H4 (cell line): ENCODE measurements around the gene FZD1. TPM values are rescaled to one million over a fixed set of nuclear protein-coding genes. Genes with fewer than 3 reads are reported as not detected.

Experiments
- DNase-seq: peaks from one replicate; pipeline ENCODE4 v3.0.0-alpha.2; 2015; ENCODE audit warnings: low spot score
- total RNA-seq: library from RNA; depleted of rRNA; stranded (reverse); fragments of >200 nt; shearing (Covaris generic); gene quantifications from 2 replicates; pipeline ENCODE4 v1.2.3, GENCODE V29; 2014; rRNA removed

Gene FZD1
- total RNA-seq, result 6.1 and 6.9 TPM in 2 replicates

DNA sequence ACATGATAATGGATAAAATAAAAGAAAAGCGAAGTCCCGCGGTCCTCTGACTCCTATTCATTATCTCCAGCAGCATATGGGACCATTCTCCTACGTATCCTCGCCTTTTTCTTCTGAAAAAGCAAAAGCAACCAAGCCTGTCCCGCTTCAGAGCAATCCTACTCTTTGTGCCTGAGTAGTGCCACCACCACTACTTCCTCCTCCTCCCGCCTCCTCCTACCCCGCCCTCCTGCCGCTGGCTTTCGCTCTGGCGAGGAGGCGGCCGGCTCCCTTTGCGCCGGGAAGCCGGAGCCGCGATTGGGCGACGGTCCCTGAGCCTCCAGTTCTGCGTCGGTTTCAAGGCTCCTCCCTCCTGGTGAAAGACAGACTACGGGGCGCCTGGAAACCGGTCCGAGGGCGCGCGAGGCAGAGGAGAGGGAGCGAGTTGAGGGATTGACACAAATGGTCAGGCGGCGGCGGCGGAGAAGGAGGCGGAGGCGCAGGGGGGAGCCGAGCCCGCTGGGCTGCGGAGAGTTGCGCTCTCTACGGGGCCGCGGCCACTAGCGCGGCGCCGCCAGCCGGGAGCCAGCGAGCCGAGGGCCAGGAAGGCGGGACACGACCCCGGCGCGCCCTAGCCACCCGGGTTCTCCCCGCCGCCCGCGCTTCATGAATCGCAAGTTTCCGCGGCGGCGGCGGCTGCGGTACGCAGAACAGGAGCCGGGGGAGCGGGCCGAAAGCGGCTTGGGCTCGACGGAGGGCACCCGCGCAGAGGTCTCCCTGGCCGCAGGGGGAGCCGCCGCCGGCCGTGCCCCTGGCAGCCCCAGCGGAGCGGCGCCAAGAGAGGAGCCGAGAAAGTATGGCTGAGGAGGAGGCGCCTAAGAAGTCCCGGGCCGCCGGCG lies at the start of gene FZD1:
Gene FZD1, plus strand, starts transcription at position 388 of the 878 bp plus-strand sequence. Its CDS starts 448 bp downstream, at position 836.
- peak; percentile 99 for DNase-seq

DNA sequence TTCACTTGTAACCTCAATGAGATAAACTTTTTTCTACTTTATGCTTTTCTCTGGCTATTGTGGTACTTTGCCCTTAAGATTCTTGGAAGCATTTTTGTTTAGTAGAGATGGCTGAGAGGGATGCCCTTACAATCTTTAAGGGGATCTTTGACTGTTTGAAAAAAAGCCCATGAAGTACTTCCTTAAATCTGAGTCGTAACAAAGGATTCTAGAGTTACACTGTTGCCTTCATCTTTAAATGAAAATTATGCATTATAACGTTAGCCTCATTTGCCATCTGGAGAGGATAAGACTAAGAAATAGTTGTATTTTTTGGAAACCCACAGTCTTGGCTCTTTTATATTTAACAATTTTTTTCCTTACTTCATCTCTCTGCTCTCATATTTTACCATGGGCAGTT lies 37.8 kb upstream of the FZD1 start:
- DNase-seq, result no peak

DNA sequence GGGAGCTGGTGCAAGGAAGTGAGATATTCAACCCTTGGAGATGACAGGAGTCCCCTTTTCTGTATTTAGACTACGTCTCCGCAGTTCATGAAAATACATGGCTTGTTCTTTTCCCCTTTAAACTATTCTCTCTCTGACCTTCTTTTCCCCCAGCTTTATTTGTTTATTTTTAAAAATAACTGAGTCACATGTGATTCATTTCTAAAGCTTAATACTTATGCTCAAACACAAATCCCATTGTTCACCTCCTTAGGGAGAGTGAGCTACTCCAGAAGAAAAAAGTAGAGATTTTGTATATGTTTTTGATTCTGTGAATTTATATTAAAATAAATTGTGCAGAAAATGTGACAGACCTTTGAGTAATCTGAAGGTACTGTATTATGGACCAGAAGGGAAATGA lies 35.9 kb upstream of the FZD1 start:
- no peak for DNase-seq

DNA sequence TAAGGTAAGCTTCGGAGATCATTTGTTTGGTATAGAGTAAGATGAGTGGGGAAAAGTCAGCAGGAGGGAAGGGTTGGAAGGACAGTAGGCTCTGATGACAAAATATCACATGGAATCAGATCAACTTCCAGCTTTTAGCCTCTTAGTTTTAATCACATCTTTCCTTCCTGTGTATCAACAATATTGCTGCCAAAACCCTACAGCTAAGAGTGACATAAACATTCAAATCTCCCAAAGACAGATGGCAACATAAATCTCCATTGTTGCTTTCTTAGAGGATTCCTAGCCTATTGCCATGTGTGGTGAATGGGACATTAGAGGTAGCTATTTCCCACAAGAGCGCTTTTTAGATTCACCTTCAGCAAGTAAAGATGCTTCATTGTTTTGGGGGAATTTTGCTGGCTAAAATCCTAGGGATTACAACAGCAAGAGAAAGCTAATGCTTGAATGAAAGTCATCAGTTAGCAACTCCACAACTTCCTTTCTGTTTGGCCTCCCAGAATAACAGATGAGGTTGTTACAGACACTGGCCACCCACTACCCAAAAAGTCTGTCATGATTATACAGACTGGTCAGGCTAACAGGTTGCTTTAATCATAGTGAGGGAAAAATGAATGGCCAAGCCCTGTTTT lies 35.2 kb upstream of the FZD1 start:
- DNase-seq, result peak; percentile 33

DNA sequence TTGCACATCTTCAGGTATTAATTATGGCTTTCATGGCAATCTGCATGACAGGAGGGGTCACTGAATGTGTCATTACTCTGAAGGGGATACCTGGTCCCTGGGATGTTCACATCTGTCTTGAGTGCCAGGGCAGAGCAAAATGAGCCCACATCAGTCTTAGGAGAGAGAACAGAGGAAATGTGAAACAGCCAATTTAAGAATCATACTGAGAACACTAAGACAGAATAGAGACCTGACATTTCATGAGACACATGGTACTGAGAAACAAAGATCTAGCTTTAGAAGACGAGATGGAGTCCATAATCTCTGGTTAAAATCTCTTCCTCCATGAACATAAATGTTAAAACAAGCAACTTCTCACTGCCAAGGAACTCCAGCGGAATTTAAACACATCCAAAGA lies 34.1 kb upstream of the FZD1 start:
- no peak for DNase-seq

DNA sequence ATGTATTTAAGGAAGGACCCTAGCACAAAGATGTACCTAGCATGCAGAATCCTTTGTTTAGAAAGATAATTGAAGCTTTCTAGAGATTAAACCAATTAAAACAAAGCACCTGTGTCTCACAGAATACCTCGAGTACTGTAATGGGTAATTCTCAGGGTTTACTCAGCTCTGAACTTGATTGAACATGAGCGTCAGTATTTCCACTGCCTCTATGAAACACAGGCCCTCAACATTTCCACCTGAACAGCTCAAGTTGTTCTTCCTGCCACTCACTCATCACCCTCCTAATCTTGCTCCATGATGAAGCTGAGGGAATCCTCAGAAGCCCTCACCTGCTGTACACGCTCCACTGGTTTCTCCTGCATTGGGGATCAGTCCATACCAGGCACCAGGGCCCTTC lies 33.7 kb upstream of the FZD1 start:
- no peak for DNase-seq

DNA sequence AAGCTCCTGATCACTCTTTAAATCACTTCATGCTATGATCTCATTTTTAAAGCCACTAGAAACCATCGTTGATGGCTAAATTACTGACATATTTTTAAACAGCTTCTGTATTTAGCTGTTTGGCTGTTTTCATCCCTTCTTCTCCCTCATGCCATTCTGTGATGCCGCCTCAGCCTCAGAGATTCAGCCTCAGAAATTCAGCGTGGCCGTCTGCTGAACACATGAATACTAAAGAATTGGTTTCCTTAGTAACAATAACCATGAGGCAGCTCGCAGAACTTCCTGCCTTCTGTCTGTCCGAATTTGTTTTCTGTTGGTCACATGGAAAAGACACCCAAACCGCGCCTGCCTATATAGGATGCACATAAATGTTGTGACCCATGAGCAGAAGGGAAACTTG lies 31.0 kb upstream of the FZD1 start:
- no peak for DNase-seq

DNA sequence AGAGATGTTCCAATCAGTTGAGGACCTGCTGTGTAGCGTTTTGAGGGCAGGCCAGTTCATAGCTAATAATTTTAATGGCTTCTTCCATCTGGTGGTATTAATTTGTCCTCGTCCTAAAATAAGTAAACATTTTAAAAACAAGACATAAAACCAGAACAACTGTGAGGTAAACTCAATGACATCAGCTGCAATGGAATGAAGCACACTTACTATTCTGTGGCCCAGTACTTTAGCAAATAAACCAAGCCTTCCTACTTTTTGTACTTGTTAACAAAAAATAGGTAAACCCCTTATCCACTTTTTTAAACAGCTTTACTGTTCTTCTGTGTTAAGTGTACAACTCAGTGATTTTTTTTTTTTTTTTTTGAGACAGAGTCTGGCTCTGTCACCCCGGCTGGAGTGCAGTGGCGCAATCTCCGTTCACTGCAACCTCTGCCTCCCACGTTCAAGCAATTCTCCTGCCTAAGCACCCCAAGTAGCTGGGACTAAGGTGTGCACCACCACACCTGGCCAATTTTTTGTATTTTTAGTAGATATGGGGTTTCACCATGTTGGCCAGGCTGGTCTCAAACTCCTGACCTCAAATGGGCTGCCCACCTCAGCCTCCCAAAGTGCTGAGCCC lies 28.9 kb upstream of the FZD1 start:
- DNase-seq, result no peak

DNA sequence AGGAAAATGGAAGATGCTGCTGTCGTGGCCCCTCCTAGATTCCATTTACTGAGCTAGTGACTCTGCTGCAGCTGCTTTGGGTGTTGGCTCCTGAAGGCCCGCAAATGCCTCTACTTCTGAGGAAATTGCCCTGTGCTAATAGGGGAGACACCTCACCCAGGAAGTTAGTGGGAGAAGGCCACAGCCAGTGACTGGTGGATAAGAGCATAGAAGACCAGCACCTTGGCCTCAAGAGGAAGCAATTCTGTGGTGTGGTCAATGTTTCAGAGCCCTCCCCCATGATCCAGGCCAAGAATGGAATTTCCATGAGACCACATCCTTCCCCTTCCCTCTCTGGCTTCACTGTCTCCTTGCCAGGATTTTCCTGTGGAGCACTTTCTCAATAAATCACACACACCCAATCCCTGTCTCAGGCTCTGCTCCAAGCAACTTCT lies 25.0 kb upstream of the FZD1 start:
- DNase-seq, result peak; percentile 94

DNA sequence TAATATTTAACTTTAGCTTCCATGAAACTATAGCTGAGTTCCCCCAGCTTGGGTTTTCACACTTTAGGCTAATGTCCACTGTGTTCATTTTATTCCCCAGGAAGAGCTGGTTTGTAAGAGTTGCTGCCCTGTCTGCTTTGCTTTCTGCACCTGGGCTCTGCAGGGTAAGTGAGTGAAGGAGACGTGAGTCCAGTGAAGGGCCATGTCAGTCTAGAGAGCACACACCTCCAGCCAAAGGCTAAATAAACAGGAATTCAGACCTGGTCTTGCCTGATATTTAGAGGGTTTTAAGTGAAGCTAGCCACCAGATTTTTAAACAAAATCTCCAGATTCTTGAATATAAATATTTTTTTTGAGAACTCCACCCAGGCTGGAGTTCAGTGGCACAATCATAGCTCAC lies 24.5 kb upstream of the FZD1 start:
- DNase-seq, result no peak

DNA sequence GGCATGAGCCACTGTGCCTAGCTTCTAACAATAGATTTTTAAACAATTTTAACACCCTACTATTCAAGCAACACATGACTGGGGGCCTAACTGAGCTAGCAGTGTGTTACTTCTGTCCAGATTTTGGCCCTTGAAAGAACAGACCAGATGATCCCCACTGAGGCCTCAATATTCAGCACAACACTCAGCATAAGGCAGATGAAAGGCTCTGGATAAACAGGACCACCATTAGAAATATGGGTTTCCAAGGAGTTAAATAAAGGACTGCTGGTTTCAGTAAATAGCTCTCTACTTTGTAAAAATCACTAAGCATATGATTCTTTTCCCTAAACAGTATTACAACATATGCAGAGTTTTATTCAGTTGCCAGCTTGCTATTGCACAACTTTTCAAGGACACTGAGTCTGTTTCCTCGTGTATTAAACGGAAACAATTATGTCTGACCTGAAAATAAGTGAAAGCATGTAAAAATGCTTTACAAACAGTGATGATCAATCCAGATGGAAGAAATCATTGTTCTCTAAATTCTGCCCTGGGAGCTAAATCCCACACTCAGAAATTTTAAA lies 23.8 kb upstream of the FZD1 start:
- no peak for DNase-seq

DNA sequence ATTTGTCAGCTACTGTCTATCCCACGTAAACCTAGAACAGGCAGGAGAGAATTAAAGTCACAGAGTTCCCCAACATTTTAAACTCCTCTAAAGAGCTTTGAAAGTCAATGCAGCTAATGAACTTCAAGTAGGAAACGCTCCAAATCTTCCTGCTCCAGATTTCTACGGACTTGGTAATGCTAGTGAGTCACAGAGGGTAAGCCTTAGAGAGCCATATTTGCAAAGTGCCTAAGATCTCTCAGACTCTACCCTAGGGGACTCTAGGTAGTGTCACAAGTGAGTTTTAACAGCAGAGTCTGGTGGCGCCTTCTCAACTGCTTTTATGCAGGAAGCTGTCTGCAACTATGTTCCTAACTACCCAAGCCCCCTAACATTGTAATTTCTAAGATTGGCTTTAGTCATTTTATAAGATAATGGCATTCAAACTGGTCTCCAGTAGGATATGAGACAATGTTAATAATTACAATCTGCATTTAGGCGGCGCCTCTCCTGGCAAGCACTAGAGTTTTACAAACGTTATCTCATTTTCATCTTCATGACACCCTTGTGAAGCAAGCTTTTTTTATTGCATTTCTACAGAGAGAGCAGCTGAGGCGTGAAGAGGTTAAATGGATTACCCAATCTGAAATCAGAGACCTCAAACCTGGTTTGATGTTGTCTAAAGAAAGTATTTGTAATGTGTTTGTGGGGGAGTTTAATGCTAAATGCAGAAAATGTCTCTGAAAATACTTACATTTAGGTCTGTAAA lies 22.0 kb upstream of the FZD1 start:
- no peak for DNase-seq

DNA sequence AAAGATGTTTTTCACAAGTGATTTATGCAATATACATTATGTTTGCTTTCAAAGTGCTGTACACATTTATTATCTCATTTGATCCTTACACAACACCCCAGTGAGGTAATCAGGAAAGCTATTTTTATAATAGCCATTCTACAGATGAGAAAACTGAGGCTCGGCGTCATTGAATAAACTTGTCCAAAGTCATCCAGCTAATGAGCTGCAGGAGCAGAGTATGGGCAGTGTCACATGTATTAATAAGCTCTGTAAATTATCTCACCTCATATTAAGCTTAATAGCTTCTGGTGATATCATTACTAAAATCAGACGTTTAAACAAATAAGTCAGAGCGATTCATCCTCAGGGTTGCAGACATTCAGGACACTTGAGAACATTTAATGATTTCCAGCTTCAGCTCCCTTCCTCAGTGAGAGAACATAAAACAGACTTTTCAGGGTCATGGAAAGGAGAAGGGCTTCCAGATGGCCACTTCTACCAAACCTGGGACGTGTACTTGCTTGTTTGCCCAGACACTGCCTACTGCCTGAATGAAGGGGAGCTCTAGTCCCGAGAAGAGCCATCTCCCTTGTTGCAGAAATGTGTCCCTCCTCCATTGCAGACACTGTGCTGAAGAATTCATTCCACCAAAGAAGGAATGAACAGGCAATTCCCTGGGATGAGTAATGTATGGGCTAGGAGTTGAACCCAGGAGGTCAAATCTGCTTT lies 20.5 kb upstream of the FZD1 start:
- DNase-seq, result no peak

DNA sequence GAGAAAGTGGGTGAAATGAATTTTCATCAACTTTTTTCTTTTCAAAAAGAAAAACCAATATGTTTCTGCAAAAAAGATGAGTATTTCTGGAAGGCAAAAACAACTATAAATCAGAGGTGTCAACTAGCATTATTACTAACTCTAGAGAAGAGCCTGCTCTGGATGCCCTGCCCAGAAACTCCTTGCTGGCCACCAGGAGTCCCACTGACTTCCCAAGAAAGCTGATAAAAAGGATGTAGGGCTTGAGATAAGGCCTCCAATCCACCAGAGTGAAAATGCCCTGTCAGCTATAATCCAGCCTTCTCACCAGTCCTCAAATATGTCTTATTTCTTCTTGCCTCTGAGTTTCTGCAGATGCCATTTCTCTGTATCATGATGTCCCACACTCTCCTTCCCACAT lies 16.7 kb upstream of the FZD1 start:
- no peak for DNase-seq

DNA sequence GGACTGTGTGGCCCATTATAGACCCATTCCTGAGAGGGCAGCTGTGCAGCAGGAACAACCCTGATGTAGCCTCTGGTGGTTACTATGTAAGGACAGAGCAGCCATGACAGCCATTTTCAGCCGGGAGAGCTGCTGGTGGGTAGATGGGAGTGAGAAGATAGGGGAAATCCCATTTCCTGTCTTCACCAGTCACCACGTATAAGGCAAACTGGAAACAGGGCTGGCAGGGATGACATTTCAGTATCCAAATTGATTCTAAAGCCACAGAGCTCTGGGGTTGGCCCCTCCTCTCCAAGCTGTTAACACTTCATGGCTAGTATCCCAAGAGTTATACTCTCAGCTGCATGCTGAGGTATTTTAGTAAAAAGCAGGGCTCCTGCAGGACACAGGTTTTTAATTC lies 15.2 kb upstream of the FZD1 start:
- no peak for DNase-seq

DNA sequence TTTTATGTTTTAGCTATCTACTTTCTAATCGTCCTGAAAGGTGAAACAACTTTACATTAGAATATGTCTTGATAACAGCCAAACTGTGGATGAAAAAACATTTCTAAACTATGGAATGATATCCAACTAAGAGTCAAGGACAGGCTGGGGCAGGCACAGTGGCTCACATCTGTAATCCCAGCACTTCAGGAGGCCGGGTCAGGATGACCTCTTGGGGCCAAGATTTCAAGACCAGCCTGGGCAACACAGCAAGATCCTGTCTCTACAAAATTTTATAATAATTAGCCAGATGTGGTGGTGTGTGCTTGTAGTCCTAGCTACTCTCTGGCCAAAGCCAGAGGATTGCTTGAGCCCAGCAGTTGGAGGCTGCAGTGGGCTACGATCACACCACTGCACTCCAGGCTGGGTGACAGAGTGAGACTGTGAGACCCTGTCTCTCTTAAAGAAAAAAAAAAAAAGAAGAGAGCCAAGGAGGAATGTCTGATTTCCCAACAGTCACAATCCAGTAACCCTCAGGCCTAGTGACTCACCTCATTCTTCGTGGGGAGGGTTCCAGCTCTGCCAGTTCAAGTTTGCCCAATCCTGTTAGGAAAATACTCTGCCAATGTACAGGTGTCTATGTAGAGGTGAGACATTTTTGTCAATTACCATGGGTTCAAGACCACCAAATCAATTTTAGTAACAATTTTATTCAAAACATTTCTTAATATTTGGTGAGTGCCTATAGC lies 14.6 kb upstream of the FZD1 start:
- DNase-seq, result peak; percentile 74

DNA sequence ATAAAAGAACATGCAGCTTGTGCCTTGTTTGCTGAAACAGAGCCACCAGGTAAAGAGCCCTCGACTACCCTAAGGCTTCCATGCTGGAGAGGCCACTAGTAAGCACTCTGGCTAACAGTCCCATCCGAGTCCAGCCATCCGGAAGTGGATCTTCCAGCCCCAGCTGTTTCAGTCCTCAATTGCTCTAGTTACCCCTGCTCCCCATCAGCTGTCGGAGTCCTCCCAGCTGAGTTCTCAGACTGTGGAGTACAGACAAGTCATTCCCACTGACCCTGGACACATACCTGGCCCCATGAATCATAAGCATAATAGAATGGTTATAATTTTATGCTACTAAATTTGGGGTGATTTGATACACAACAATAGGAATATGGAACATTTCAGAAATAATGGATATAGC lies 13.5 kb upstream of the FZD1 start:
- DNase-seq, result no peak

DNA sequence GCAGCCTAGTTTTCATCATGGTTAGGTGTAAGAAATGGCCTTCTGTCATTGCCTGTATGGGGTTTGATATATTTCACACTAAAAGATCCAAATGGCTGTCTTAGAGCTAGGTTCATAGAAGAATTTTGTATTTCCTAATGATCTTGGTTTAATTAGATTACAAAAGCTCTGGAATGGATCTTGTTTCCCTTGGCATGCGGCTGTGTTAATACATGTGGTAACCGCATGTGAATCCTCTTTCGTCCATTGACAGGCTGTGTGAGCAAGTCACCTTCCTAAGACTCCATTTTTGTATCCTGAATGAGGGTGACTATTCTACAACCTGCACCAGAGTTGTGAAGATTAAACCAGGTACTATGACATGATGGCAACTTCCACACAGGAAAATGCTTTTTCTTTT lies 12.4 kb upstream of the FZD1 start:
- DNase-seq, result no peak

DNA sequence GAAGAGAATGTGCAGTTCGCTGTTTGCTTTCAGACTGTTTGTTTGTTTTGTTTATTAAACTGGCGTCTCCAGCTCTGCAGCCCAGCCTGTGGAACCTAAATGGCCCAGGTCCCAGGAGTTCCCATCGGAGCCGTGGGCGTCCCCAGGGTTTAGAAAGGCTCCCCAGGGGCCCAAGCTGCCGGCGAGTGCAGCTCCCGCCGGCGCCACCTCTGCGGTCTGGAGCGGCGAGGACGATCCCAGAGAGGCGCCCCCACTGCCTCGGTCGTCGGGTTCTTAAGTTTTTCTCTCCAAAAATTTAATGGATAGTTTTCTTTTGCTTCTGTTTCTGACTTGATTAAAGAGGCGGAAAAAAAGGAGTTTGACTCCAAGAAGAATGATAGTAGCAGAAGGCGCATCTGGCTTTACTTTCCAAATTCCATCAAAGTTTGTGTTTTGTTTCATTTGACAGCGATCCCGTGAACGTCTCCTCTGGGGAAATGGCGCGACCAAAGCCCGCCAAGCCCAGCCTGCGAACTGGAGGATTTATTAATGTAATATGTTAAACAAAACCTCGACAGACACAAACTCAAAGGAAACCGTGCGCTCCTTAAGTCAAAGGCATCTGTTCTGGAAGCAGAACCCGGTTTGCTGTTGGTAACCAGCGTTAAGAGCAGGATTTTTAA lies 718 bp upstream of the FZD1 start:
- DNase-seq, result no peak
